Effector memory CD8-positive, alpha-beta T cell (primary cell): ENCODE data around the gene OR52R1.
"Not testable (repeated sequence)": the region's sequence is repeated elsewhere in the genome, so short reads cannot be mapped to it uniquely, and the experiment has no call there.

ENCODE experiments used
- ATAC-seq: fragments of 150-1000 bp; cut with Tn5 transposase; replicated peaks from 2 replicates; pipeline ENCODE4 v1.10.0; 2021; ENCODE audit warnings: mild to moderate bottlenecking, moderate library complexity
- DNase-seq, 3 experiments: peaks; one replicate each; pipeline ENCODE4 v3.0.0; 2021
- H3K27ac Mint-ChIP-seq, 2 donors: one replicate each; pipeline ENCODE4 v1.8.0; 2022; ENCODE audit warnings: mild to moderate bottlenecking in 2 of 2, mixed read lengths in 2 of 2, moderate library complexity in 2 of 2
- H3K27me3 Mint-ChIP-seq, 2 donors: one replicate each; pipeline ENCODE4 v1.8.0; 2022; ENCODE audit warnings: mixed read lengths in 2 of 2
- H3K36me3 Mint-ChIP-seq: one replicate; pipeline ENCODE4 v1.8.0; 2022; ENCODE audit warnings: mild to moderate bottlenecking, moderate library complexity, mixed read lengths; ENCODE audit not compliant: insufficient read depth
- H3K4me1 Mint-ChIP-seq, 2 donors: one replicate each; pipeline ENCODE4 v1.8.0; 2022; ENCODE audit warnings: low read depth in 2 of 2, mixed read lengths in 2 of 2
- H3K4me3 Mint-ChIP-seq, 2 donors: one replicate each; pipeline ENCODE4 v1.8.0; 2022; ENCODE audit warnings: mild to moderate bottlenecking in 2 of 2, mixed read lengths in 2 of 2, moderate library complexity in 2 of 2
- H3K9me3 Mint-ChIP-seq, 2 donors: one replicate each; pipeline ENCODE4 v1.8.0; 2022; ENCODE audit warnings: mixed read lengths in 2 of 2
- total RNA-seq, 9 experiments: gene quantifications; one replicate each; lab custom pipeline; 2026; lab: John Stamatoyannopoulos, UW

The OR52R1 gene
- total RNA-seq, result 0 reads per million in 9 experiments

GRCh38 chr11:4804280-4804679 is at the start of gene OR52R1:
Gene OR52R1 (minus strand): TSS chr11:4804380. CDS start chr11:4804380, 0 bp downstream.
- Mint-ChIP-seq H3K27ac (no peak within 1 kb of the TSS), H3K4me1 (no peaks in the 10 kb centered on the region), H3K9me3 (peaks cover 1 to 10% of the 10 kb centered on the region in 2 donors), H3K36me3 (no peaks in the 10 kb centered on the region), H3K4me3 (no peak within 1 kb of the TSS), H3K27me3 (peaks cover 0 to 13% of the 10 kb centered on the region in 2 donors)
- ATAC-seq, result no peak
- DNase-seq, result no peak

GRCh38 chr11:4851033-4851432 is 46.9 kb upstream of the OR52R1 start:
- H3K36me3 Mint-ChIP-seq, result no peaks in the 10 kb centered on the region
- peaks cover 15% of the 10 kb centered on the region in 2 donors for H3K27me3 Mint-ChIP-seq
- no peak overlapping the region for H3K27ac Mint-ChIP-seq
- no peak overlapping the region for H3K4me3 Mint-ChIP-seq
- no peaks in the 10 kb centered on the region for H3K4me1 Mint-ChIP-seq
- ATAC-seq (no peak), DNase-seq (no peak)
- H3K9me3 Mint-ChIP-seq, result peaks cover 0 to 7% of the 10 kb centered on the region in 2 donors

GRCh38 chr11:4848908-4849532 is 44.8 kb upstream of the OR52R1 start, which contains the start of gene OR51S1:
Gene OR51S1 (minus strand): TSS chr11:4849208. CDS start chr11:4849208, 0 bp downstream.
- no peaks in the 10 kb centered on the region for H3K4me1 Mint-ChIP-seq
- peaks cover 10 to 15% of the 10 kb centered on the region in 2 donors for H3K27me3 Mint-ChIP-seq
- H3K9me3 Mint-ChIP-seq, result peaks cover 0 to 7% of the 10 kb centered on the region in 2 donors
- DNase-seq (no peak), ATAC-seq (no peak)
- no peak within 1 kb of the TSS for H3K27ac Mint-ChIP-seq
- H3K4me3 Mint-ChIP-seq, result no peak within 1 kb of the TSS
- H3K36me3 Mint-ChIP-seq, result no peaks in the 10 kb centered on the region

GRCh38 chr11:4839851-4840549 is 35.8 kb upstream of the OR52R1 start:
- no peaks in the 10 kb centered on the region for H3K4me1 Mint-ChIP-seq
- no peak overlapping the region for H3K27ac Mint-ChIP-seq
- H3K9me3 Mint-ChIP-seq, result no peaks in the 10 kb centered on the region

GRCh38 chr11:4830909-4831308 is 26.7 kb upstream of the OR52R1 start:
- Mint-ChIP-seq H3K27me3 (no peaks in the 10 kb centered on the region), H3K4me3 (no peak overlapping the region), H3K27ac (no peak overlapping the region), H3K9me3 (no peaks in the 10 kb centered on the region), H3K4me1 (no peaks in the 10 kb centered on the region), H3K36me3 (no peaks in the 10 kb centered on the region)
- ATAC-seq (no peak), DNase-seq (no peak)

More at GRCh38 chr11:4839851-4840549, 35.8 kb upstream of the OR52R1 start:
- DNase-seq (no peak), ATAC-seq (no peak)
- Mint-ChIP-seq H3K27me3 (peaks cover 11 to 12% of the 10 kb centered on the region in 2 donors), H3K36me3 (no peaks in the 10 kb centered on the region), H3K4me3 (no peak overlapping the region)

- H3K27ac Mint-ChIP-seq, result no peak overlapping the region
- DNase-seq, result no peak
- no peak overlapping the region for H3K4me3 Mint-ChIP-seq
- no peaks in the 10 kb centered on the region for H3K27me3 Mint-ChIP-seq
- H3K9me3 Mint-ChIP-seq, result no peaks in the 10 kb centered on the region
- ATAC-seq, result no peak
- H3K4me1 Mint-ChIP-seq, result no peaks in the 10 kb centered on the region
- no peaks in the 10 kb centered on the region for H3K36me3 Mint-ChIP-seq
Measured at GRCh38 chr11:4830346-4830745, 26.2 kb upstream of the OR52R1 start.

- ATAC-seq, result no peak
- H3K4me3 Mint-ChIP-seq, result no peak overlapping the region
- no peak overlapping the region for H3K27ac Mint-ChIP-seq
- no peak for DNase-seq
- no peaks in the 10 kb centered on the region for H3K27me3 Mint-ChIP-seq
- H3K4me1 Mint-ChIP-seq, result no peaks in the 10 kb centered on the region
- no peaks in the 10 kb centered on the region for H3K9me3 Mint-ChIP-seq
- H3K36me3 Mint-ChIP-seq, result no peaks in the 10 kb centered on the region
Measured at GRCh38 chr11:4826425-4826824, 22.2 kb upstream of the OR52R1 start.

GRCh38 chr11:4825132-4825531 is 21.0 kb upstream of the OR52R1 start:
- no peak overlapping the region for H3K4me3 Mint-ChIP-seq
- no peaks in the 10 kb centered on the region for H3K4me1 Mint-ChIP-seq
- DNase-seq, result no peak
- no peak overlapping the region for H3K27ac Mint-ChIP-seq
- no peaks in the 10 kb centered on the region for H3K36me3 Mint-ChIP-seq
- H3K9me3 Mint-ChIP-seq, result no peaks in the 10 kb centered on the region
- no peak for ATAC-seq
- H3K27me3 Mint-ChIP-seq, result no peaks in the 10 kb centered on the region

- Mint-ChIP-seq H3K27ac (no peak within 1 kb of the TSS), H3K36me3 (no peaks in the 10 kb centered on the region), H3K27me3 (no peaks in the 10 kb centered on the region), H3K4me1 (no peaks in the 10 kb centered on the region), H3K9me3 (no peaks in the 10 kb centered on the region), H3K4me3 (no peak within 1 kb of the TSS)
- DNase-seq (no peak), ATAC-seq (no peak)
Measured at GRCh38 chr11:4821021-4821420, 16.8 kb upstream of the OR52R1 start, which contains the start of gene OR51F2. Gene OR51F2 (plus strand): TSS chr11:4821321. CDS start chr11:4821422, 101 bp downstream.

- no peaks in the 10 kb centered on the region for H3K4me1 Mint-ChIP-seq
- no peak overlapping the region for H3K27ac Mint-ChIP-seq
- no peak overlapping the region for H3K4me3 Mint-ChIP-seq
- DNase-seq (no peak), ATAC-seq (no peak)
- no peaks in the 10 kb centered on the region for H3K9me3 Mint-ChIP-seq
- peaks cover 0 to under 1% of the 10 kb centered on the region in 2 donors for H3K27me3 Mint-ChIP-seq
- H3K36me3 Mint-ChIP-seq, result no peaks in the 10 kb centered on the region
Measured at GRCh38 chr11:4809246-4809645, 5.1 kb upstream of the OR52R1 start.

- Mint-ChIP-seq H3K4me3 (no peak overlapping the region), H3K27ac (no peak overlapping the region), H3K27me3 (peaks cover 0 to 8% of the 10 kb centered on the region in 2 donors), H3K36me3 (no peaks in the 10 kb centered on the region), H3K9me3 (peaks cover 1 to 6% of the 10 kb centered on the region in 2 donors), H3K4me1 (no peaks in the 10 kb centered on the region)
- no peak for ATAC-seq
- no peak for DNase-seq
Measured at GRCh38 chr11:4808476-4808875, 4.3 kb upstream of the OR52R1 start.

- H3K9me3 Mint-ChIP-seq, H3K36me3 Mint-ChIP-seq, H3K4me3 Mint-ChIP-seq, ATAC-seq, H3K27ac Mint-ChIP-seq, DNase-seq, H3K4me1 Mint-ChIP-seq: not testable (repeated sequence)
- H3K27me3 Mint-ChIP-seq, result peaks cover 0 to 13% of the 10 kb centered on the region in 2 donors
Measured at GRCh38 chr11:4801316-4801715, 2.9 kb downstream of the OR52R1 start.

GRCh38 chr11:4798427-4799183 is 5.6 kb downstream of the OR52R1 start:
- H3K9me3 Mint-ChIP-seq, result peaks cover 0 to 5% of the 10 kb centered on the region in 2 donors
- peaks cover 0 to 7% of the 10 kb centered on the region in 2 donors for H3K27me3 Mint-ChIP-seq
- no peaks in the 10 kb centered on the region for H3K4me1 Mint-ChIP-seq
- H3K36me3 Mint-ChIP-seq, result no peaks in the 10 kb centered on the region
- ATAC-seq, result no peak
- no peak for DNase-seq
- H3K27ac Mint-ChIP-seq, result no peak overlapping the region
- H3K4me3 Mint-ChIP-seq, result no peak overlapping the region
